ENCODE results near the gene ZC3H10.

DNA sequence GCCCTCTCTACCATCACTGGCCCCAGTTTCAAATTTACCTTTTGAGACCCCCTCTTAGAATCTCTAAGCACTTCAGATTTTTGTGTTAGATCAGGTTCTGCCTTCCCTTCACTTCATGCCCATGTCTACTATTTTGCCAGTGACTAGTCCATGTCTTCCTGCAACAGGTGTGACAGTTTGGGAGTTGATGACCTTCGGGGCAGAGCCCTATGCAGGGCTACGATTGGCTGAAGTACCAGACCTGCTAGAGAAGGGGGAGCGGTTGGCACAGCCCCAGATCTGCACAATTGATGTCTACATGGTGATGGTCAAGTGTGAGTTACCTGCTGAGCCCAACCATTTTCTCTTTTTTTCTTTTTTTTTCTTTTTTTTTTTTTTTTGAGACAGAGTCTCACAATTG, 19.5 kb upstream of the ZC3H10 start:
- TF ChIP-seq, protein P1, sequence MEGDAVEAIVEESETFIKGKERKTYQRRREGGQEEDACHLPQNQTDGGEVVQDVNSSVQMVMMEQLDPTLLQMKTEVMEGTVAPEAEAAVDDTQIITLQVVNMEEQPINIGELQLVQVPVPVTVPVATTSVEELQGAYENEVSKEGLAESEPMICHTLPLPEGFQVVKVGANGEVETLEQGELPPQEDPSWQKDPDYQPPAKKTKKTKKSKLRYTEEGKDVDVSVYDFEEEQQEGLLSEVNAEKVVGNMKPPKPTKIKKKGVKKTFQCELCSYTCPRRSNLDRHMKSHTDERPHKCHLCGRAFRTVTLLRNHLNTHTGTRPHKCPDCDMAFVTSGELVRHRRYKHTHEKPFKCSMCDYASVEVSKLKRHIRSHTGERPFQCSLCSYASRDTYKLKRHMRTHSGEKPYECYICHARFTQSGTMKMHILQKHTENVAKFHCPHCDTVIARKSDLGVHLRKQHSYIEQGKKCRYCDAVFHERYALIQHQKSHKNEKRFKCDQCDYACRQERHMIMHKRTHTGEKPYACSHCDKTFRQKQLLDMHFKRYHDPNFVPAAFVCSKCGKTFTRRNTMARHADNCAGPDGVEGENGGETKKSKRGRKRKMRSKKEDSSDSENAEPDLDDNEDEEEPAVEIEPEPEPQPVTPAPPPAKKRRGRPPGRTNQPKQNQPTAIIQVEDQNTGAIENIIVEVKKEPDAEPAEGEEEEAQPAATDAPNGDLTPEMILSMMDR (IDR thresholded peaks at IDR 0.05; ENCODE audit: insufficient read depth, low read length, poor library complexity, severe bottlenecking), result no peak
- TF ChIP-seq EZH2phosphoT487 (conservative IDR thresholded peaks at IDR 0.05; ENCODE audit: low read length), result no peak
